Ishikawa (cell line): ENCODE data around the gene SYT1.

Experiments
- CEBPB ChIP-seq: IDR thresholded peaks from 2 replicates; pipeline ENCODE4 v1.6.1; 2012
- CREB1 ChIP-seq: IDR thresholded peaks from 2 replicates; pipeline ENCODE4 v1.6.1; 2012; ENCODE audit warnings: low read depth
- EGR1 ChIP-seq: IDR thresholded peaks from 2 replicates; pipeline ENCODE4 v1.6.1; 2012
- EP300 ChIP-seq: IDR thresholded peaks from 2 replicates; pipeline ENCODE4 v1.6.1; 2012; ENCODE audit warnings: borderline replicate concordance
- FOXM1 ChIP-seq: IDR thresholded peaks from 2 replicates; pipeline ENCODE4 v1.6.1; 2012; ENCODE audit warnings: low read depth, borderline replicate concordance
- NFIC ChIP-seq: IDR thresholded peaks from 2 replicates; pipeline ENCODE4 v1.6.1; 2012
- RAD21 ChIP-seq: IDR thresholded peaks from 2 replicates; pipeline ENCODE4 v1.6.1; 2012; ENCODE audit warnings: low read depth
- TAF1 ChIP-seq: IDR thresholded peaks from 2 replicates; pipeline ENCODE4 v1.6.1; 2012; ENCODE audit warnings: low read depth, mild to moderate bottlenecking
- TCF12 ChIP-seq: IDR thresholded peaks from 2 replicates; pipeline ENCODE4 v1.6.1; 2012; ENCODE audit warnings: low read depth
- TEAD4 ChIP-seq: IDR thresholded peaks from 2 replicates; pipeline ENCODE4 v1.6.1; 2012
- YY1 ChIP-seq: IDR thresholded peaks from 2 replicates; pipeline ENCODE4 v1.6.1; 2012; ENCODE audit warnings: low read depth
- ZBTB7A ChIP-seq: IDR thresholded peaks from 2 replicates; pipeline ENCODE4 v1.6.1; 2012; ENCODE audit warnings: low read depth
- TF ChIP-seq, protein P1 (sequence below): IDR thresholded peaks from 2 replicates; pipeline ENCODE4 v1.6.1; 2012
- TF ChIP-seq, protein P2 (sequence below): IDR thresholded peaks from 2 replicates; pipeline ENCODE4 v1.6.1; 2012
- TF ChIP-seq, protein P3 (sequence below): IDR thresholded peaks from 2 replicates; pipeline ENCODE4 v1.6.1; 2012; ENCODE audit warnings: low read depth, mild to moderate bottlenecking

The SYT1 gene

DNA sequence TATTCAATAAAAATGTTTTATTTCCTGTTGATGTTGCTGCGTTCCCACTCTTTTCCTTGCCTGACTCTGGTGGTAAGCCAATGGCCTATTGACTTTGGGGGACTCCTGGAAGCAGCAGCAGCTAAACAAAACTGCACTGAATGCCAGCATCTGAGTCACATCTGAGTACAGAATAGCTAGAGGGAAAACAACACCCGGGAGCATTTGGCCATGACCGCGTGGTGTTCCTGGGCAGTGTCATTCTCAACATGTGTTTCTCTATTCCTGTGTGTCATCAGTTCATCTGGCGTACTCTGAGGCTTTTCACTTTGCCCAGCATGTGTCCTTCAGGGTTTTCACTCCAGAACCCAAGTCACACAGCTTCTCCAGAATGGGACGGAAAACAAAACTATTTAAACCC lies 587.4 kb downstream of the SYT1 start:
- no peak for TF ChIP-seq YY1
- TF ChIP-seq, protein P1, sequence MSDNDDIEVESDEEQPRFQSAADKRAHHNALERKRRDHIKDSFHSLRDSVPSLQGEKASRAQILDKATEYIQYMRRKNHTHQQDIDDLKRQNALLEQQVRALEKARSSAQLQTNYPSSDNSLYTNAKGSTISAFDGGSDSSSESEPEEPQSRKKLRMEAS, result no peak
- TF ChIP-seq TCF12, result no peak
- no peak for TF ChIP-seq EGR1
- TF ChIP-seq NFIC, result no peak

DNA sequence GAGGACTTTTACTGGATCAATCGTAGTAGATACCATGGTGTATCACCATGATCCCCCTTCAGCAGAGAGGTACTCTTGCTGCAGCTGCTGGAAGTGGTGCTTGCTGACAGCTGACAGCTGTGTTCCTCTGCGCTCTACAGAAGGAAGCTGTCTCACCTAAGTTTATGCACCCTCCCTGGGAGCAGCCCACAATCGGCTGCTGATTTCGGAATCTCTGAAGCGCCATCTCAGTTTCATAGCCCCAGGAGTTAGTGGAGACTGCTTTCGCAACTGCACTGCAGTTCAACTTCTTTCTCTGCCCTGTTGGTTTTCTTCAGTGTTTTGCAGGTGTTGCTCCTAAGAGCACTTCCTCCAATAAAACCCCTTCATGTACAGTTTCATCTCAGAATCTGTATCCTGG lies 588.3 kb downstream of the SYT1 start:
- TF ChIP-seq, protein P1, result no peak
- TF ChIP-seq TCF12 (no peak), CREB1 (no peak), EGR1 (no peak), FOXM1 (no peak), TAF1 (no peak), ZBTB7A (no peak), NFIC (no peak), YY1 (no peak)
- TF ChIP-seq, protein P2, sequence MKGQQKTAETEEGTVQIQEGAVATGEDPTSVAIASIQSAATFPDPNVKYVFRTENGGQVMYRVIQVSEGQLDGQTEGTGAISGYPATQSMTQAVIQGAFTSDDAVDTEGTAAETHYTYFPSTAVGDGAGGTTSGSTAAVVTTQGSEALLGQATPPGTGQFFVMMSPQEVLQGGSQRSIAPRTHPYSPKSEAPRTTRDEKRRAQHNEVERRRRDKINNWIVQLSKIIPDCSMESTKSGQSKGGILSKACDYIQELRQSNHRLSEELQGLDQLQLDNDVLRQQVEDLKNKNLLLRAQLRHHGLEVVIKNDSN, result no peak

DNA sequence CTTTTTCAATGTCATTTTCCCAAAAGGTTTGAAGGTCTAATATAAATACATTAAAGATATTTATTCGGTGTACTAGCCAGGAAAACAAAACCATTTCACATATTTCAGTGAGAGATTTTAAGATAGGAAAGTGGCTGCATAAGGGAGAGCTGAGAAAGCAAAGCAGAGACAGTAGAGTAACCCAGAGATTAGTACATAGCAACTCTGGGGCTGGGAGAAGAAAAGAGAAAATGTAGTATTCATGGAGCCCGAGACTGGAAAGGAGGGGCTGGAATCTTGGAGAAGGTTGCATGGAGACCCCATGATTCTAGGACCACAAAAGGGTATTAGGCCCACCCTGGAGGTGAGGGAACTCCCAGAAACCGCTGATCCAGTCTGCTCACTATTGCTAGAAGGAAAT lies 589.2 kb downstream of the SYT1 start:
- TF ChIP-seq TCF12 (no peak), EGR1 (no peak), NFIC (no peak), ZBTB7A (no peak), EP300 (no peak), TAF1 (no peak), CEBPB (no peak), RAD21 (no peak), FOXM1 (no peak)

DNA sequence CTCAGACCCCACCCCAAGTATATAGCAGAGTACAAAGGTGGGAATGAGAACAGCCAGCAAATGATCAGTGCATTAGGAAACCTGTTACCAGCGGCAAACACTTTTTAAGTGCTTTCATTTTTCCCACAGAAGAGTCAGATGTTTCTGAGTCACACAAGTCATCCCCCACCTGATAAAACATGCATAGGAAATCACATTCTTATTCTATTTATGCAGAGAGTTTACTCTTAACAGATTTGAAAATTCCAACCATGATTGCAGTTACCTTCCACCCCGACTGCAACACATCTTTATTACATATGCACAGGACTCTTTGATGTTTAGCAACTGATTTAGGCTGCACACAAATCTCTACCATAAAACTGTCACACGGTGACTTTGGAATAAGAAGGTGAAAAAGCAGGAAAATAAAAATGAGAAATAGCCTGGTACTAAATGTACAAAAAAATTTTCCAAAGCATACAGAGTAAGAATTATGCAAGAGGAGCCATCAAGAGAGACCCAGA lies 589.8 kb downstream of the SYT1 start:
- TF ChIP-seq TCF12, result no peak
- TF ChIP-seq YY1, result no peak
- no peak for TF ChIP-seq RAD21
- no peak for TF ChIP-seq EP300
- no peak for TF ChIP-seq CEBPB
- TF ChIP-seq, protein P1, result no peak
- TF ChIP-seq NFIC, result no peak
- TF ChIP-seq ZBTB7A, result no peak
- TF ChIP-seq EGR1, result no peak
- TF ChIP-seq, protein P2, result no peak
- TF ChIP-seq CREB1, result no peak
- no peak for TF ChIP-seq TEAD4
- TF ChIP-seq, protein P3, sequence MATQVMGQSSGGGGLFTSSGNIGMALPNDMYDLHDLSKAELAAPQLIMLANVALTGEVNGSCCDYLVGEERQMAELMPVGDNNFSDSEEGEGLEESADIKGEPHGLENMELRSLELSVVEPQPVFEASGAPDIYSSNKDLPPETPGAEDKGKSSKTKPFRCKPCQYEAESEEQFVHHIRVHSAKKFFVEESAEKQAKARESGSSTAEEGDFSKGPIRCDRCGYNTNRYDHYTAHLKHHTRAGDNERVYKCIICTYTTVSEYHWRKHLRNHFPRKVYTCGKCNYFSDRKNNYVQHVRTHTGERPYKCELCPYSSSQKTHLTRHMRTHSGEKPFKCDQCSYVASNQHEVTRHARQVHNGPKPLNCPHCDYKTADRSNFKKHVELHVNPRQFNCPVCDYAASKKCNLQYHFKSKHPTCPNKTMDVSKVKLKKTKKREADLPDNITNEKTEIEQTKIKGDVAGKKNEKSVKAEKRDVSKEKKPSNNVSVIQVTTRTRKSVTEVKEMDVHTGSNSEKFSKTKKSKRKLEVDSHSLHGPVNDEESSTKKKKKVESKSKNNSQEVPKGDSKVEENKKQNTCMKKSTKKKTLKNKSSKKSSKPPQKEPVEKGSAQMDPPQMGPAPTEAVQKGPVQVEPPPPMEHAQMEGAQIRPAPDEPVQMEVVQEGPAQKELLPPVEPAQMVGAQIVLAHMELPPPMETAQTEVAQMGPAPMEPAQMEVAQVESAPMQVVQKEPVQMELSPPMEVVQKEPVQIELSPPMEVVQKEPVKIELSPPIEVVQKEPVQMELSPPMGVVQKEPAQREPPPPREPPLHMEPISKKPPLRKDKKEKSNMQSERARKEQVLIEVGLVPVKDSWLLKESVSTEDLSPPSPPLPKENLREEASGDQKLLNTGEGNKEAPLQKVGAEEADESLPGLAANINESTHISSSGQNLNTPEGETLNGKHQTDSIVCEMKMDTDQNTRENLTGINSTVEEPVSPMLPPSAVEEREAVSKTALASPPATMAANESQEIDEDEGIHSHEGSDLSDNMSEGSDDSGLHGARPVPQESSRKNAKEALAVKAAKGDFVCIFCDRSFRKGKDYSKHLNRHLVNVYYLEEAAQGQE, result no peak
- TF ChIP-seq FOXM1, result no peak
- TF ChIP-seq TAF1, result no peak

DNA sequence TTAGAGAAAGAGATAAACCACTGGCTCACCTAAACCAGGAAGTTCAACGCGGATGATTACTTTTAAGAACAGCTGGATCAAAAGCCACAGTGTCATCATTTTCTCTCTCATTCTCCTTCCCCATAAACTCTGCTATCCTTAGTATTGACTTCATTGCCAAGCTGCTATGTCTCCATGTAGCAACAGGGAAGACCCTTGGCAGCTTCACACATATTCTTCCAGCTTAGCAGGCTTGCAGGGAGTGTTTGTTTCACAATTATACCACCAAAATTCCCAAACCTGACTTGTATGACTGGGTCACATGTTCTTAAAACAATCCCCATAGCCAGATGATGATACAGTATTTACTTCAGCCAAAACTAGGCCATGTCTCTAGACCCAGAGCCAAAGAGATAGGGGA lies 590.7 kb downstream of the SYT1 start:
- no peak for TF ChIP-seq TAF1
- TF ChIP-seq, protein P1, result no peak
- TF ChIP-seq, protein P3, result no peak
- no peak for TF ChIP-seq TCF12
- TF ChIP-seq EGR1, result no peak
- TF ChIP-seq FOXM1, result no peak
- no peak for TF ChIP-seq TEAD4
- TF ChIP-seq YY1, result no peak
- TF ChIP-seq NFIC, result no peak
- TF ChIP-seq EP300, result no peak
- TF ChIP-seq, protein P2, result no peak
- TF ChIP-seq CREB1, result no peak
- no peak for TF ChIP-seq ZBTB7A

DNA sequence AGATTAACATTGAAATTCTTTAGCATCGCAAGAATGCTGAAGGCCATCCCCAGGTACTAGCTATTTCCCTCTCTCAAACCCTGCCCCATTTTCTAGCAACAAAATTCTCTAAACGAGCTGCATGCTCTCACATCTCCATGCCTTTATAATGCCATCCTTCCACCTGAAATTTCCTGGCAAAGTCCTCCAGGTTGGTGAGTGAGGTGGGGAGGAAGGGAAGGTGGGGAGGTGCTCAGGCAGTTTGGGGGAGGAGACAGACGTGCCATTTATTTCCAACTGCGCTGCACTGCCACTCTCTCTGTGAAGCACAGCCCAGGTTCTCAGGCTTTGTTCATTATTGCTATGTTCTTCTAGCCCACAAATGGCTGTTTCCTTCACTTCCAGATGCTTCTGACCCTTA lies 617.7 kb downstream of the SYT1 start:
- no peak for TF ChIP-seq TEAD4
- no peak for TF ChIP-seq FOXM1
- TF ChIP-seq CREB1, result no peak
- no peak for TF ChIP-seq ZBTB7A
- TF ChIP-seq NFIC, result no peak
- TF ChIP-seq, protein P3, result no peak
- no peak for TF ChIP-seq TAF1
- TF ChIP-seq, protein P1, result no peak
- TF ChIP-seq YY1, result no peak
- no peak for TF ChIP-seq TCF12
- TF ChIP-seq, protein P2, result no peak
- TF ChIP-seq EP300, result no peak
- no peak for TF ChIP-seq CEBPB
- TF ChIP-seq RAD21, result no peak
- TF ChIP-seq EGR1, result no peak
